ENCODE results near the gene ATP1A4. TPM values are rescaled to one million over a fixed set of nuclear protein-coding genes. Genes with fewer than 3 reads are reported as not detected.

ATP1A4 gene
- polyA plus RNA-seq, 3 donors = 1.00 to 16.0 TPM; not detected in 1

- Histone ChIP-seq H4K20me1 (ENCODE audit: insufficient read depth, low read length) (no peaks in the 10 kb centered on the region), H3K4me1 (ENCODE audit: control insufficient read depth in 1 of 2, insufficient read depth in 2 of 2, low read length in 2 of 2) (peaks cover under 1 to 3% of the 10 kb centered on the region in 2 donors), H3K9me3 (replicated peaks in 1 of 2; ENCODE audit: control insufficient read depth in 1 of 2, insufficient read depth in 1 of 2, low read length in 2 of 2) (no peaks in the 10 kb centered on the region), H3K79me2 (ENCODE audit: insufficient read depth, low read length) (no peaks in the 10 kb centered on the region), H3K27me3 (ENCODE audit: control insufficient read depth in 2 of 2, insufficient read depth in 2 of 2, low read length in 2 of 2) (peaks cover 0 to 6% of the 10 kb centered on the region in 2 donors), H3K27ac (ENCODE audit: low read depth in 1 of 2, low read length in 2 of 2) (no peak overlapping the region), H3K36me3 (replicated peaks in 1 of 2; ENCODE audit: control insufficient read depth in 1 of 2, insufficient read depth in 2 of 2, low read length in 2 of 2) (no peaks in the 10 kb centered on the region), H3K4me3 (replicated peaks in 1 of 3; ENCODE audit: low read depth in 2 of 3, low read length in 3 of 3) (no peak overlapping the region), H3K9ac (ENCODE audit: insufficient read depth, low read length, poor library complexity, severe bottlenecking) (no peak overlapping the region), H2AFZ (ENCODE audit: insufficient read depth, low read depth, low read length, poor library complexity, severe bottlenecking) (no peak overlapping the region), H3K4me2 (replicated peaks; ENCODE audit: extremely low read depth, low read length, poor library complexity, severe bottlenecking) (no peak overlapping the region)
- Mint-ChIP-seq H3K4me1 (peaks cover under 1% of the 10 kb centered on the region), H3K36me3 (no peaks in the 10 kb centered on the region), H3K9me3 (no peaks in the 10 kb centered on the region), H3K27ac (peak overlapping the region in 1 of 7 donors; percentile 71), H3K27me3 (ENCODE audit: low read depth in 3 of 3) (peaks cover 7 to 21% (median 17%) of the 10 kb centered on the region in 3 donors), H3K4me3 (no peak overlapping the region)
- no peak for DNase-seq
- no peak for TF ChIP-seq CTCF (IDR thresholded peaks at IDR 0.05)
- intact Hi-C loops (cut with micrococcal nuclease) = no loop called here
- WGBS (ENCODE audit: insufficient coverage) = 100% methylated on average over 2 of the region's 4 CpGs
Observed at GRCh38 chr1:160114085-160114484, 37.3 kb upstream of the ATP1A4 start.

- Mint-ChIP-seq H3K9me3 (no peaks in the 10 kb centered on the region), H3K27me3 (ENCODE audit: low read depth in 3 of 3) (peaks cover 6 to 17% (median 7%) of the 10 kb centered on the region in 3 donors), H3K36me3 (no peaks in the 10 kb centered on the region), H3K4me3 (no peak within 1 kb of the TSS), H3K4me1 (peaks cover 1% of the 10 kb centered on the region), H3K27ac (peak within 1 kb of the TSS in 1 of 7 donors; percentile 26)
- Histone ChIP-seq H3K9me3 (replicated peaks in 1 of 2; ENCODE audit: control insufficient read depth in 1 of 2, insufficient read depth in 1 of 2, low read length in 2 of 2) (no peaks in the 10 kb centered on the region), H3K27ac (ENCODE audit: low read depth in 1 of 2, low read length in 2 of 2) (no peak within 1 kb of the TSS), H3K4me3 (replicated peaks in 1 of 3; ENCODE audit: low read depth in 2 of 3, low read length in 3 of 3) (no peak within 1 kb of the TSS), H3K4me1 (ENCODE audit: control insufficient read depth in 1 of 2, insufficient read depth in 2 of 2, low read length in 2 of 2) (peaks cover 5 to 7% of the 10 kb centered on the region in 2 donors), H3K27me3 (ENCODE audit: control insufficient read depth in 2 of 2, insufficient read depth in 2 of 2, low read length in 2 of 2) (peaks cover 0 to 6% of the 10 kb centered on the region in 2 donors), H3K9ac (ENCODE audit: insufficient read depth, low read length, poor library complexity, severe bottlenecking) (no peak within 1 kb of the TSS), H2AFZ (ENCODE audit: insufficient read depth, low read depth, low read length, poor library complexity, severe bottlenecking) (no peak within 1 kb of the TSS), H3K79me2 (ENCODE audit: insufficient read depth, low read length) (no peaks in the 10 kb centered on the region), H3K4me2 (replicated peaks; ENCODE audit: extremely low read depth, low read length, poor library complexity, severe bottlenecking) (no peak within 1 kb of the TSS), H4K20me1 (ENCODE audit: insufficient read depth, low read length) (no peaks in the 10 kb centered on the region), H3K36me3 (replicated peaks in 1 of 2; ENCODE audit: control insufficient read depth in 1 of 2, insufficient read depth in 2 of 2, low read length in 2 of 2) (no peaks in the 10 kb centered on the region)
- no peak for TF ChIP-seq CTCF (IDR thresholded peaks at IDR 0.05)
- intact Hi-C loops (cut with micrococcal nuclease) = no loop called here
- DNase-seq = no peak
- WGBS (ENCODE audit: insufficient coverage) = 72% methylated on average over 11 of the region's 16 CpGs
Observed at GRCh38 chr1:160115545-160116282, 35.7 kb upstream of the ATP1A4 start, which contains the start of gene ATP1A2. Gene ATP1A2, plus strand, starts transcription at chr1:160115759. Its CDS starts 103 bp downstream, at chr1:160115862.
